ENCODE data around the gene MAST4. TPM values are rescaled to one million over a fixed set of nuclear protein-coding genes. Genes with fewer than 3 reads are reported as not detected.

MAST4 gene
- total RNA-seq, 1 donor from 2014 or later: 10.5 TPM

- no peak for TF ChIP-seq CTCF (IDR thresholded peaks at IDR 0.05)
- Mint-ChIP-seq H3K9me3 (ENCODE audit: unreplicated experiment) (no peaks in the 10 kb centered on the region), H3K36me3 (ENCODE audit: unreplicated experiment) (peaks cover 9% of the 10 kb centered on the region), H3K4me3 (ENCODE audit: unreplicated experiment) (no peak overlapping the region), H3K27me3 (ENCODE audit: unreplicated experiment) (no peaks in the 10 kb centered on the region), H3K27ac (ENCODE audit: unreplicated experiment) (peak overlapping the region; percentile 25), H3K4me1 (ENCODE audit: unreplicated experiment) (peaks cover 15% of the 10 kb centered on the region)
- no peak for DNase-seq (ENCODE audit: extremely low spot score, unreplicated experiment)
These were observed 564.8 kb downstream of the MAST4 start for GRCh38 chr5:67160985-67161384.

DNA sequence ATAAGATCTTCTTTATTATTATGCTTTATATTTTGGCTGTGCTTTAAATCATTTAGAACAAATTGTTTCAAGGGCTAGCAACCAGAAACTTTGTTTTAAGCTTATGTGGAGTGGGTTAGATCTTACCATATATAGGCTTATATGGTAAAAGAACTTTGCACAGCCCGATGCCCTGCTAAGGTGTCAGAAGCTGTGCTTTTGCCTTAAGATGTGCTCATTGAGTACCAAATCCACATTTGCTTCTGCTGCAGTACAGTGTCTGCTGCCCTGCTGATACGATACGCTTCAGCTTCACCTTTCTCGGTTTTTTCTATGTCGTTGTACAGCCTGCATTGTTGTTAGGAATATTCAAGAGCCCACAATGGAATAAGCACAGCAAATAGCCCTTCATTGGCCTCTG is 565.6 kb downstream of the MAST4 start:
- H3K36me3 Mint-ChIP-seq (ENCODE audit: unreplicated experiment): peaks cover 9% of the 10 kb centered on the region
- no peak for DNase-seq (ENCODE audit: extremely low spot score, unreplicated experiment)
- no peak overlapping the region for H3K4me3 Mint-ChIP-seq (ENCODE audit: unreplicated experiment)
- H3K9me3 Mint-ChIP-seq (ENCODE audit: unreplicated experiment): no peaks in the 10 kb centered on the region
- no peaks in the 10 kb centered on the region for H3K27me3 Mint-ChIP-seq (ENCODE audit: unreplicated experiment)
- H3K27ac Mint-ChIP-seq (ENCODE audit: unreplicated experiment): no peak overlapping the region
- peaks cover 15% of the 10 kb centered on the region for H3K4me1 Mint-ChIP-seq (ENCODE audit: unreplicated experiment)
- no peak for TF ChIP-seq CTCF (IDR thresholded peaks at IDR 0.05)

- no peak overlapping the region for H3K4me3 Mint-ChIP-seq (ENCODE audit: unreplicated experiment)
- TF ChIP-seq CTCF (IDR thresholded peaks at IDR 0.05): no peak
- H3K27ac Mint-ChIP-seq (ENCODE audit: unreplicated experiment): no peak overlapping the region
- H3K9me3 Mint-ChIP-seq (ENCODE audit: unreplicated experiment): no peaks in the 10 kb centered on the region
- H3K4me1 Mint-ChIP-seq (ENCODE audit: unreplicated experiment): peaks cover 15% of the 10 kb centered on the region
- H3K36me3 Mint-ChIP-seq (ENCODE audit: unreplicated experiment): peaks cover 11% of the 10 kb centered on the region
- no peak for DNase-seq (ENCODE audit: extremely low spot score, unreplicated experiment)
- no peaks in the 10 kb centered on the region for H3K27me3 Mint-ChIP-seq (ENCODE audit: unreplicated experiment)
These were observed 567.1 kb downstream of the MAST4 start for GRCh38 chr5:67163231-67163756.

- no peak for TF ChIP-seq CTCF (IDR thresholded peaks at IDR 0.05)
- Mint-ChIP-seq H3K27ac (ENCODE audit: unreplicated experiment) (no peak overlapping the region), H3K4me3 (ENCODE audit: unreplicated experiment) (no peak overlapping the region), H3K9me3 (ENCODE audit: unreplicated experiment) (no peaks in the 10 kb centered on the region), H3K36me3 (ENCODE audit: unreplicated experiment) (peaks cover 11% of the 10 kb centered on the region), H3K27me3 (ENCODE audit: unreplicated experiment) (no peaks in the 10 kb centered on the region), H3K4me1 (ENCODE audit: unreplicated experiment) (peaks cover 15% of the 10 kb centered on the region)
- peak; percentile 84 for DNase-seq (ENCODE audit: extremely low spot score, unreplicated experiment)
These were observed 567.8 kb downstream of the MAST4 start for GRCh38 chr5:67163863-67164595.

DNA sequence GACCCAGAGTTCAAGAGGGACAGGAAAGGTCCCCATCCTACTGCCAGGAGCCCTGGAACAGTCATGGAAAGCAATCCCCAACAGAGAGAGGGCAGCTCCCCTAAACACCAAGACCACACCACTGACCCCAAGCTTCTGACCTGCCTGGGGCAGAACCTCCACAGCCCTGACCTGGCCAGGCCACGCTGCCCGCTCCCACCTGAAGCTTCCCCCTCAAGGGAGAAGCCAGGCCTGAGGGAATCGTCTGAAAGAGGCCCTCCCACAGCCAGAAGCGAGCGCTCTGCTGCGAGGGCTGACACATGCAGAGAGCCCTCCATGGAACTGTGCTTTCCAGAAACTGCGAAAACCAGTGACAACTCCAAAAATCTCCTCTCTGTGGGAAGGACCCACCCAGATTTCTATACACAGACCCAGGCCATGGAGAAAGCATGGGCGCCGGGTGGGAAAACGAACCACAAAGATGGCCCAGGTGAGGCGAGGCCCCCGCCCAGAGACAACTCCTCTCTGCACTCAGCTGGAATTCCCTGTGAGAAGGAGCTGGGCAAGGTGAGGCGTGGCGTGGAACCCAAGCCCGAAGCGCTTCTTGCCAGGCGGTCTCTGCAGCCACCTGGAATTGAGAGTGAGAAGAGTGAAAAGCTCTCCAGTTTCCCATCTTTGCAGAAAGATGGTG is 568.8 kb downstream of the MAST4 start:
- Mint-ChIP-seq H3K4me3 (ENCODE audit: unreplicated experiment) (no peak overlapping the region), H3K9me3 (ENCODE audit: unreplicated experiment) (no peaks in the 10 kb centered on the region), H3K4me1 (ENCODE audit: unreplicated experiment) (peaks cover 15% of the 10 kb centered on the region), H3K27me3 (ENCODE audit: unreplicated experiment) (no peaks in the 10 kb centered on the region), H3K36me3 (ENCODE audit: unreplicated experiment) (peaks cover 11% of the 10 kb centered on the region), H3K27ac (ENCODE audit: unreplicated experiment) (no peak overlapping the region)
- no peak for TF ChIP-seq CTCF (IDR thresholded peaks at IDR 0.05)
- no peak for DNase-seq (ENCODE audit: extremely low spot score, unreplicated experiment)

All from osteocyte (in vitro differentiated cells).